ENCODE data around the gene ID1.
A peak's percentile ranks its signal among the peaks of the same experiment; 100 is the strongest.

ID1 gene, protein sequence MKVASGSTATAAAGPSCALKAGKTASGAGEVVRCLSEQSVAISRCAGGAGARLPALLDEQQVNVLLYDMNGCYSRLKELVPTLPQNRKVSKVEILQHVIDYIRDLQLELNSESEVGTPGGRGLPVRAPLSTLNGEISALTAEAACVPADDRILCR

DNA sequence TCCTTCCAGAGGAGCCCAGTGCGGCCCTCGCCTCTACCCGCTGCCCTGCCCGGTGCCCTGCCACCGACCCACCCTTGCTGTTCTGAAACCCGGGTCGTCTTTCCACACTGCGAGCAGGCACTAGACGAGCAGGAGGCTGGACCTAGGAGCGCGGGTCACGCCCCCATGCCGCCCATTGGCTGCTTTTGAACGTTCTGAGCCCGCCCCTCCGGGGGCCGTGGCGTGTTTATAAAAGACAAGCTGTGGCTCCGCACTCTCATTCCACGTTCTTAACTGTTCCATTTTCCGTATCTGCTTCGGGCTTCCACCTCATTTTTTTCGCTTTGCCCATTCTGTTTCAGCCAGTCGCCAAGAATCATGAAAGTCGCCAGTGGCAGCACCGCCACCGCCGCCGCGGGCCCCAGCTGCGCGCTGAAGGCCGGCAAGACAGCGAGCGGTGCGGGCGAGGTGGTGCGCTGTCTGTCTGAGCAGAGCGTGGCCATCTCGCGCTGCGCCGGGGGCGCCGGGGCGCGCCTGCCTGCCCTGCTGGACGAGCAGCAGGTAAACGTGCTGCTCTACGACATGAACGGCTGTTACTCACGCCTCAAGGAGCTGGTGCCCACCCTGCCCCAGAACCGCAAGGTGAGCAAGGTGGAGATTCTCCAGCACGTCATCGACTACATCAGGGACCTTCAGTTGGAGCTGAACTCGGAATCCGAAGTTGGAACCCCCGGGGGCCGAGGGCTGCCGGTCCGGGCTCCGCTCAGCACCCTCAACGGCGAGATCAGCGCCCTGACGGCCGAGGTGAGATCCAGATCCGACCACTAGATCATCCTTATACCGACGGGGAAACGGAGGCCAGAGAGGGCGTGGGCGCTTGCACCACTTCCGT is at the start of gene ID1:
Gene ID1 (plus strand): TSS at position 259 of the 871 bp plus-strand sequence. CDS start 99 bp downstream, at position 358.
- peak; percentile 92 to 93 for DNase-seq

DNA sequence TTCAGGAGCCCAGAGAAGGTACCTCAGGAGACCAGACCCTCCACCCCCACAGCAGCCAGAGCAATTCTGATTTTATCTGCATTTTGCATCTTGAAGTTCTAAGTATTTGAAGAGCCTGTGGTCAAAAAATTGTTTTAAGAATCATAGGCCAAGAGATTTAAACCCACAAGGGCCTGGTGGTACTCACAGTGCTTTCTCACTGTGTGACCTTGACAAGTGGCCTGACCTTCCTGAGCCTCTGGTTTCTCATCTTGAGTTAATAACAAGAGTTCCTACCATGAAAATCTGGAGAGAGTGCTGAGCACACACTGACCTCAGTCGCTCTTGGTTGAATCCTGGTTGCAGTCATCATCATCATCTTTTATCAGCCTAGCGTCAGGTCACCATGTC is 45.4 kb upstream of the ID1 start:
- no peak for DNase-seq

DNA sequence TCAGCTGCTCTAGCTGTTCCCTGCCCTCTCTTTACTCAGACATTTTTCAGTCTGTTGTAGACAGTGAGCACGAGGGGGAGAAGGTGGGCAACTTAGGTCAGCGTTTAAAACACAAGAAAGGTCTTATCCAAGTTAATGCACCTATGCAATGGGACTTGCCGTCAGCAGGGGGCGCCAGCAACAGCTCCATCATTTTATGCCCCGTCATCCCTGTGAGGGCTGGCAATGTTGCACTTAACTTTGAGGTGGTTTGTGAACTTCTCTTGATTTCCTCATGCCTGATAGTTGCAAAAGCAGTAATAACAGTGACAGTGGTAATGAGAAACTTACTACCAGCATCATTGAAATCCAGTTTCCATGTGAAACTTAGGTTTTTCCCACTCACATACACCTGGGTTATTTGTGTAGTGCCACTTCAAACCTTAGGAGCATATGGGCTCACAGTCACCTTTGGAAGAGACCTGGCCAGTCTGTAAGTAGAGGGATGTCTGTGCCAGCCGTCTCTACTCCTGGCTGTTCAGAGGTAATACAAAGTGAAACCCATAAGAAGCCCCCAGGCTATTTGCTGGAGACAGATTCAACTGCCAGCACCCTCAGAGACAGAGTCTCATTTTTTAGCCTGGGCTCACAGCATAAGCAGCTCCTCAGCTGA is 44.9 kb upstream of the ID1 start:
- DNase-seq: peak; percentile 79 to 80

DNA sequence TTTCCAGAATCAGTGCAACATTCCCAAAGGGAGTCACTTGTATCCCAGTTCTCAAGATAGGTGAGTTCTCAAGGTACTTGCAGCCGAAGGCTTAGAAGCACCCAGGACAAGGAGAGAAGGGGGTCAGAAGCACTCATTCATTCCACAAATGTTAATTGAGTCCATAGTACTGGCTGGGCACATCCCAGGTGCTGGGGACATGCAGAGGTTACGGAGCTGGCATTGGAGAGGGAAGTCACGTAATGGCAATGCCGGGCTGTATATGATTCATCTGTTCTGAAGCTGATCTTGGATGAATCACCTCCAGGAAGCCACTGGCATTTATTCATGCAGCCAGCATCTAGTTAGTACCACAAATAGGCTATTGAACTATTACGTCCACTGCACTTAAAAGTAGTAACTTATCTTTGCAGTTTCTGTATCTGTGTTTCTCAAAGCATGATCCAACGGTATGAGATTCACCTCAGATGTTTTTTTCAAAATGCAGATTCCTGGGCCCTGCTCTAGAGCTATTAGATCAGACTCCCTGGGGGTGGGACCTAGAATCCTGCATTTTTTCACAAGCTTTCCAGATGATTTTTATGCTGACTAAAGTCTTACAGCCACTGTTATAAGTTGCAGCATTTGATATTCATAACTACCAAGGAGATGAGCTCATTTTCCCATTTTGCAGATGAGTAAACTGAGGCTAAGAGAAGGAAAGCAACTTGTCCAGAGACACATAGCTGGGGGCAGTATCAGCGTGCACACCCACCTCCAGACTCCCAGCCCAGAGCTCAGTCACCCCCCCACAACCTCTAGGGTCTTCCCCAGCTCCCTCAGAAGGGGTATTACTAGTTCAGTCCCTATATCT is 44.1 kb upstream of the ID1 start:
- DNase-seq: peak in 1 of 2 donors; percentile 35

DNA sequence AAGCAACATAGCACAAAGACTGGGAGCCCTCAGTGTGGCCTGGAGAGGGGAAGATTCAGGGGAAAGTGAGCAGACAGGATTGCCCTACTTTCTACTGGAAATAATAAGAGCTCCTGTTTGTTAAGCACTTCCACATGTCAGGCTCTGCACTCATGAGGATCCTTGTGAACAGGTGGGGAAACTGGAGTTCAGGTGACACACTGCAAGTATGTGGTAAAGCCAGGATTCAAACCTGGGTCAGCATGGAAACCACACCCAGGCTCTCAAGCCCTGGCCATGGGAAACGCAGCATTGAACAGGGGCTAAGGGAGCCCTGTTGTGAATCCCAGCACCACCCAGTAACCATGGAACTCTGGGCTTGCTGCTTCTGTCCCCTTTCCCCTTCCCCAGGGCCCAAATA is 42.8 kb upstream of the ID1 start:
- DNase-seq: no peak

DNA sequence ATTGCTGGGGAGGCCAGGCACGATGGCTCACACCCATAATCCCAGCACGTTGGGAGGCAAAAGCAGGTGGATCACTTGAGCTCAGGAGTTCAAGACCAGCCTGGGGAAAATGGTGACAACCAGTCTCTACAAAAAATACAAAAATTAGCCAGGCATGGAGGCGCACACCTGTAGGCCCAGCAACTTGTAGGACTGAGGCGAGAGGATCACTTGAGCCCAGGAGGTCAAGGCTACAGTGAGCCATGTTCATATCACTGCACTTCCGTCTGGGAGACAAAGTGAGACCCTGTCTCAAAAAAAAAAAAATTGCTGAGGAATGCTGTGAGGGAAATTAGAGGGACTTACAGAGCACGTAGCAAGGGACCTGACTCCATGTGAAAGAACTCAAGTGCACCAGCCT is 40.8 kb upstream of the ID1 start:
- no peak for DNase-seq

DNA sequence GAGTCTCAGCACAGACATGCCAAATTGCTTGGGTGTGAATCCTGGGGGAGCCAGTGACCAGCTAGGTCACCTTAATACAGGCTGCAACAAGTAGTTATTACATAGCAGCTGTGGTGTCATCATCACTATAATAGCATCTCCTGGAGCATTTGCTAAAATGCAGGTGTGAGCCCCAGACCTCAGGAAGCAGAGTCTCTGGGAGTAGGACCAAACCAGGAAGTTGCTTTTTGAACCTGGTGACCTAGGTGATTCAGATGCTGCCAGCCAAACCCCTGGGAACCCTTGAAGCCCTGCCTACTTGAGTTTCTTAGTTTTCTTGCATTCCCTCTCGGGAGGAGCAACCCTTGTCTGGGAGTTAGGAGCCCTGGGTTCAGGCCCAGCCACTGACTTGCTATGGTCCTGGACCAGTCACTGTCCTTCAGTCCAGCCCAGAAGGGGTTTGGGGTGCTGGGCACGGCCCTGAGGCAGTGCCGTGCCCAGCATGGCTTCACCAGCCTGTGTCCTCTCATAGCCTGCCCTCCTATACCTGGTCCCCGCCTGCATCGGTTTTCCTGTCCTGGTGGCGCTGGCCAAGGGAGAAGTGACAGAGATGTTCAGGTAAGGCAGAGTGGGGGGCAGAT is 39.3 kb upstream of the ID1 start:
- no peak for DNase-seq

DNA sequence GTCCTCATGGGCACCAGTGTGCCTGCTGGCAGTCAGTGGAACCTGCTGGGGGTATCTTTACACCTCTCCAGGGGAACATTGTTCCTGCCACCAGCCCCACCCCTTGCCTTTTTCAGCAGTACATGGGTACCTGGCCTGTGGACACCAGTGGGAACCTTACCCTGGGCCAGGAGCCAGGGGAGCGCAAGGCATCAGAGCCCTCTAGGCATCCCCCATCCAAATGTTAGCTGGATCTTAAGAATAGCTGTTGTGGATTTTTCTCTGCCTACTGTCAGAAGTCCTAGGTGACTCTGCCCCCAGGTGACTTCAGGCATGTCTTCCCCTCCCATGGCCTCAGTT is 38.8 kb upstream of the ID1 start:
- no peak for DNase-seq

DNA sequence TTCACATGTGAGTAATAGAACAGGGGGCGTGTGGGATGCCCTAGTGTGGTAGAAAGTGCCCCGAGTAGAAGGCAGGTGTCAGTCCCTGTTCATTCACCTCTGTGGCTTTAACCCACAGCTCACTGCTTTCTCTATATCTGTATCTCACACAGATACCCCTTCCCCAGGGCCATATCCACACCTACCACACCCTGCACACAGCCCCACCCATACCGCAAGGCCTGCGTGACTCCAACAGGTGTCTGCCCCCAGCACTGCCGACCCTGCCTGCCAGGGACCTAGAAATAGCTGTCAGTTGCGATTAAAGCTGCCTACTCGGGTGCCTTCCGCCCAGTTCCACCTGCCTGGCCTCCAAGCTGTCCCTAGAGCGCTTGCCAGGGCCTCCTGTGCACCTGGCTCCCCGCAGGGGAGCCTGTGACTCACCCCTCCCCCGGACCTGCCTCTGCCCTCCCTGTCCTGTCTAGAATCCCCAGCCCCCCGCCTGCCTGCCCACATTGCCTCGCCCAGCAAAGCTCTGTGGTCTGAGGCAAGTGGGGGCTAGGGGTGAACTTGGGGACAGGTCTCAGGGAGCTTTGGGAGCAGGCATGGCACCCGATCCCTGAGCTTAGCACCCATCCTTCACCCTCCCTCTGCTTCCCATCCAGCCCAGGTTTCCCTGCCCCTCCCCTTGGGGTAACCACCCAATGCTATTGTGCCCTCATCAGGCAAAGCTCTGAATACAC is 38.3 kb upstream of the ID1 start:
- DNase-seq: no peak

DNA sequence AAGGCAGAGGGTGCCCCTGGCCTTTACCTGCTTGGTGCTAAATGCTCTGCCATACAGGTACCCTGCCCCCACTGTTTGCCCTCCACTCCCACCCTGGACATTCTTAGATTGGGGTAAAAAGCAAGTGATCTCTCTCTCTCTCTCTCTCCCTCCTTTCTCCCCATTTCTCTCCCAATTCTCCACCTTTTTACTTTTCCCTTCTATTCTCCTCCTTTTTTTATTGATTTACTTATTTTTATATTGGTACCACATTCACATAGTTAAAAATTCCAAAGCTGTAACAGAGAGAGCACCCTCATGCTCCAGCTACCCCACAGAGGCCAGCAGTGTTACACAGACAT is 37.7 kb upstream of the ID1 start:
- no peak for DNase-seq

DNA sequence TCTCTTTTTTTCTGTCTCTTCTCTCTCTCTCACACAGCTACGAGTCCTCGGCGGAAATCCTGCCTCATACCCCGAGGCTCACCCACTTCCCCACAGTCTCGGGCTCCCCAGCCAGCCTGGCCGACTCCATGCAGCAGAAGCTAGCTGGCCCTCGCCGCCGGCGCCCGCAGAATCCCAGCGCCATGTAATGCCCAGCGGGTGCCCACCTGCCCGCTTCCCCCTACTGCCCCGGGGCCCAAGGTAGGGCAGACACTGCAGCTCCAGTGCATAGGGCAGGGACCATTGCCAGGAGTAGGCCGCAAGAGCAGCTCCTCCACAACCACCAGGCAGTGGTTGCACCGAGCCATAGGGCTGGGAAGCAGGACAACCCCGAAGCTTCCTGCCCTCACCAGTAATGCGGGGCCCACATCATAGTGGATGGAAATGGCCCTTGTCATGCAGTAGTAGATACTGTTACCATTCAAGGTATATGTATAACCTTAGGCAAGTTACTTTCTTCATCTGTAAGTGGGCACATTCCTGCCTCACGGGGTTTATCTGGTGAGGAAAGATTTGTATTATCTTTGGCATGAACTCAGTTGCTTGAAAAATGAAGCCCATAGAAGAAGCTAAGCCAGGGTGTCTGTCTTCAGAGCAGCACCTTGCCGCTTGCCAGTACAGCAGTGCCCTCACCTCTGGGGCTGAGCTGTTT is 36.9 kb upstream of the ID1 start:
- DNase-seq: no peak

DNA sequence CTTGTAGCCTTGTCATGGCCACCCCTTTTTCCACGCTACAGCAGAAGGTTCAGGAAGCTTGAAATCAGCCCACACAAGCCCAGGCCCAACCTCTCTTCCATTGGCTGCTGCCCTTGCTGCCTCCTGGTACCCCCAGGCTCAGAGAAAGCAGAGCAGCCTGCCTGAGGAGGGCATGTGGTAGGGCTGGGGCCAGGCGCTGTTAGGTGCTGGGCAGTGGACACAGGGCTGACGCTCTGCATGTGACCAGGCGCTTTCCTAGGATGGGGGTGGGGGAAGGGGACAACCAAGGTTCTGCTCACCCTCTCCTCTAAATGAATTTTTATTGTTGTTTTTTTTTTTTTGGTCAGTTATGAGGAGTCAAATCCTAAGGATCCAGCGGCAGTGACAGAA is 36.3 kb upstream of the ID1 start:
- DNase-seq: no peak

DNA sequence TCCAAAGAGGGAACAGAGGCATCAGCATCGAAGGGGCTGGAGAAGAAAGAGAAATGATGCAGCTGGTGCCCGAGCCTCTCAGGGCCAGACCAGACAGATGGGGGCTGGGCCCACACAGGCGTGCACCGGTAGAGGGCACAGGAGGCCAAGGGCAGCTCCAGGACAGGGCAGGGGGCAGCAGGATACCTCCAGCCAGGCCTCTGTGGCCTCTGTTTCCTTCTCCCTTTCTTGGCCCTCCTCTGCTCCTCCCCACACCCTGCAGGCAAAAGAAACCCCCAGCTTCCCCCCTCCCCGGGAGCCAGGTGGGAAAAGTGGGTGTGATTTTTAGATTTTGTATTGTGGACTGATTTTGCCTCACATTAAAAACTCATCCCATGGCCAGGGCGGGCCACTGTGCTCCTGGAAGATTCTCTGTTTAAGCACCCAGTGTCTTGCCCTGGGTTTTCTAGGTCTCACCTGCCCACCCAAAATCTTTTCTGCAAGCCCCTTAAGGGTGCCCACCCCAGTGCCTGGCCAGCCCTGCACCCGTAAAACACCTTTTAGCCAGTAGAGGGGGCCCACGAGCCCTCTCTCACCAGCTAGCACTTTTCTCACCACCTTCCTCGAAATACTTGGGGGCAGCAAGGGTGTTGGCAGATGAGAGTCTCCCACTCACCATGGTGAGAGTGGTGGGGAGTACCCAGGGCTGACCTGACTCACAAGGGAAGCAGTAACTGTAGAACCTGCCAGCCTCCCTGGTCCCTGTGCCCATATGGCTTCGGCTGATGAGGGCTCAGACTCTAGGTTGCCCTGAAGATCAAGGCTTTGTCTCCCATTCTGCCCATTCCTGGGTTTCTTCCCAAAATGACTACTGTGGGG is 35.7 kb upstream of the ID1 start:
- DNase-seq: peak; percentile 66 to 71

DNA sequence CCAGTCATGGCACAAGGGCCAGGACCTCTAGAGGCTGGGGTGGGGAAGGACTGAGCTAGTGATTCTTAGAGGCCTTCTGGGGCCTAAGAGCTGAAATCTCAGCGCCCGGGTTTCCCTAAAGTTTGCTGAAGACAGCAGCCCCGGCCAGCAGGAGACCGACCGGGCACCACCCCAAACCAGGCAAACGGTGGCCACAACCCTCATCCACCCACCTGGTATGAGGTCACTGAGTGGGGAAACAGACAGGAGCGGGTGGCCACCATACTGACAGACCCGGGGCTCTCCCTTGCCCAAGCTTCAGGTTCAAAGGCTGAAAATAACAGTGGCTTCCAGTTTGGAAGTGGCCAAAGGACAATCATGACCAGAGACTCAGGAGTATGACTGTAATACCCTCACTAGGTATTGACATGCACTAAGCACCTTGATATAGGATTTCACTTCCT is 35.0 kb upstream of the ID1 start:
- DNase-seq: no peak

DNA sequence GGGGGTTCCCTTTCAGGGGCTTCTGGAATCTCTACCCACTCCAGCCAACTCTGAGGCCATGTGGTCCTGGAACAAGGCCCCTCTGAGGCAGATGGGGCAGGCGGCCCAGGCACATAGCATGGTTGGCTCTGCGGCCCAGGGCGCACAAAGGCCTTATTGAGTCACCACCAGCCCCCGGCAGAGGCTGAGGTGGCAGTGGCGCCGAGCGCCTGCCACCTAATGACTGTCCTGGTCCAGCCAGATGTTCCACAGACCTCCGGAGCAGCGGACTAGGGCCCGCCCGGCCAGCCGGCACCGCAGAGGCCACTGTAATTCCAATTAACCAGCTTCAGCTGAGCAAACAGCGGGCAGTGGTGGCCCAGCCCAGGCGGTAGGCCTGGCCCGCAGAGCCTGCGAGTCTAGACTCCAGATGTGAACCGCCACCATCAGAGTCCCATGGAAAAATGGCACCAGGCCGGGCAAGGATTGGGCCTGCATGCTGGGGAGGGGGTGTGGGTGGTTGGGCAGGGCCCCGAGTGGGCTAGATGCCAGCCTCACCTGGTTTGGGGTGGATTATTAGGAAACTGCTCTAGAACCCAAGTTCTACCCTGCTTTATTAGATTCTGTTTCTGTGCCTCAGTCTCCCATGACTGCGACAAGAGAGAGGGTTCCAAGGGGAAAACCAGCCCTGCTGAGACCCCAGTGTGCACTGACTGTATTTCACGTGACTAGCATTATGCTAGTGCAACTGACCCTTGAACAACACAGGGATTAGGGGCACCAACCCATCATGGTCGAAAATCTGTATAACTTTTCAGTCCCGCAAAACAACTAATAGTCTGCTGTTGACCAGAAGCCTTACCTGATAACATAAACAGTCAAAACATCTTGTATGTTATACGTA is 34.1 kb upstream of the ID1 start:
- DNase-seq: no peak

DNA sequence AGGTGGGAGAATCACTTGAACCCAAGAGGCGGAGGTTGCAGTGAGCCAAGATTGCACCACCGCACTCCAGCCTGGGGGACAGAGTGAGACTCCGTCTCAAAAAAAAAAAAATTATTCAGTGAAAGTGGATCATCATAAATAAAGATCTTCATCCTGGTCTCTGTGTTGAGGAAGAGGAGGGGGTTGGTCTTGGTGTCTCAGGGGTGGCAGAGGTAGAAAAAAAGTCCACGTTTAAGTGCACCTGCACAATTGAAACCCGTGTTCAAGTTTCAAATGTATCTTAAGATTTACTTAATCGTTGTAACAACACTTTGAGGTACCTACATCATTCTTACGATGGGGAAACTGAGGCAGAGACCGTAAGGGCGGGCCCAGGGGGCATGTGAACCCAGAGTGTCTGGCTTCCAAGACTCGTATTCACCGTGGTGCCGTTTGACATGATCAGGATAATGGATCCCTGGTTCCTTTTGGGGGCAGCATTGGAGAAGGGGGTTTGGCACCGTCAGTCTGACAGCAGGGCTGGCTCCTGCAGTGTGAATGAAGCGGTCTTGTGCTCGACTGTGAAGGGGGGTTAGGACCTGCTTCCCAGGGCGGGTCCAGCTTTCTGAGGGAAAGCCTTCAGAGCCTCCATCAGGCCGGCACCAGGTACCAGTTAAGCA is 32.9 kb upstream of the ID1 start:
- no peak for DNase-seq

DNA sequence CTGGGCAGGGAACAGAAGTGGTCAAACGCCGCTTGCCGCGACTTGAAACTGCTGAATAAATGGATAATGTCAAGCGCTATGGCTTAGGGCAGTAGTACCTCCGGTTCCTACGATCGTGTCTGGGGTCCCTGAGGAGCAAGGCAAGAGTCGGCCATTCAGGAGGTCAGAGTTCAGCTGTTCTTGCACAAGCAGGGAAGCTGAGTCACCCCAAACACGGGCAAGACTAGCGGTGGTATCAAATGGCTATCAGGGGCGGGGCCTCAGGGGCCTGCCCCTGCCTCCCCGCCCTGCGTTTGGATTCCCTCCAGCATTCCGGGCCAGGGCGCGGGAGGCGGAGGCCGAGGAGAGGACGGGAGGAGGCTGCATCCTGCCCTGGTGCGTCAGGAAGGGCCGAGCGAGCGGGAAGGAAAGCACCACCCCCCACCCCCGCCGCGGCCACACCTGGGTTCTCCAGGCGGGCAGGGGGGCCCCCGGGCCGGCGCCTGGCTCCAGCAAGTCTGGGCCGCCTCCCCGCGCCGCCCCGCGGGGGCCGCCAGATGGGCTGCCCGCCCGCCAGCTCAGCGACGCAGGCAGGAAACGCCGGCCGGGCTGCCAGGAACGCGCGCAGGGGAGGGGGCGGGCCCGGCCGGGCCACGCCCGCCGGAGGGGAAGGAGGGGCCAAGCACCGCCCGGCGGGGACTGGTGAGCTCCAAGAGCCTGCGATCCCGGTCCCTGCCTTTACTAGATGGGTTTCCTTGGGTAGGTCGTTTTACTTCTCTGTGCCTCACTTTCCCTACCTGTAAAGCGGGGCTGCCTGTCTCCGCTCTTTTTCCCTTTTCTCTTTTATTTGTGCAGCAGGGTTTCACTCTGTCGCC is 32.2 kb upstream of the ID1 start:
- peak; percentile 86 to 87 for DNase-seq
